Measurements from ENCODE around the gene RTN4.

DNA sequence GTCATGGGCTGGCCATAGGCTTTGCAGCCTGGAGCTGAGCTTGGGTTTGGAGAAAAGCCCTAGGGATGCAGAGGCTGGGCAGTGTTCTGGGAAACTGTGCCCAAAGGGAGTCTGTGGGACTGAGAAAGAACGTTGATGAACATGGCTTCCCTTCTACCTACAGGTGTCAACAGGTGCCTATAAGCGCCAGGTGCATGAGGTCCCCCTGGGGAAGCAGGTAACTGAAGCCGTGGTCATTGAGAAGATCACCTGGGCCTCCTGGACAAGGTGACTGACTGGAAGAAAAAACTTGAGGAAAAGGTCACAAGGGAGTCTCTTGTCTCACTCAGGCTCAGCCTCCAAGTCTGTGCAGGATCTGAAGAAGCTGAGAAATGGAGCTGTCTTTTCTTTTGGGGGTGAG is 83.4 kb downstream of the RTN4 start:
- TF ChIP-seq, protein P1, sequence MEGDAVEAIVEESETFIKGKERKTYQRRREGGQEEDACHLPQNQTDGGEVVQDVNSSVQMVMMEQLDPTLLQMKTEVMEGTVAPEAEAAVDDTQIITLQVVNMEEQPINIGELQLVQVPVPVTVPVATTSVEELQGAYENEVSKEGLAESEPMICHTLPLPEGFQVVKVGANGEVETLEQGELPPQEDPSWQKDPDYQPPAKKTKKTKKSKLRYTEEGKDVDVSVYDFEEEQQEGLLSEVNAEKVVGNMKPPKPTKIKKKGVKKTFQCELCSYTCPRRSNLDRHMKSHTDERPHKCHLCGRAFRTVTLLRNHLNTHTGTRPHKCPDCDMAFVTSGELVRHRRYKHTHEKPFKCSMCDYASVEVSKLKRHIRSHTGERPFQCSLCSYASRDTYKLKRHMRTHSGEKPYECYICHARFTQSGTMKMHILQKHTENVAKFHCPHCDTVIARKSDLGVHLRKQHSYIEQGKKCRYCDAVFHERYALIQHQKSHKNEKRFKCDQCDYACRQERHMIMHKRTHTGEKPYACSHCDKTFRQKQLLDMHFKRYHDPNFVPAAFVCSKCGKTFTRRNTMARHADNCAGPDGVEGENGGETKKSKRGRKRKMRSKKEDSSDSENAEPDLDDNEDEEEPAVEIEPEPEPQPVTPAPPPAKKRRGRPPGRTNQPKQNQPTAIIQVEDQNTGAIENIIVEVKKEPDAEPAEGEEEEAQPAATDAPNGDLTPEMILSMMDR (IDR thresholded peaks at IDR 0.05; ENCODE audit: low read depth, low read length): no peak
- TF ChIP-seq EZH2phosphoT487 (IDR thresholded peaks at IDR 0.05; ENCODE audit: low read depth): no peak

Measured in OCI-LY3 (cell line).